ENCODE measurements around the gene PTCD3. TPM values are rescaled to one million over a fixed set of nuclear protein-coding genes. Genes with fewer than 3 reads are reported as not detected.

Gene PTCD3
- total RNA-seq, result 37.1 and 43.7 TPM in 2 replicates

DNA sequence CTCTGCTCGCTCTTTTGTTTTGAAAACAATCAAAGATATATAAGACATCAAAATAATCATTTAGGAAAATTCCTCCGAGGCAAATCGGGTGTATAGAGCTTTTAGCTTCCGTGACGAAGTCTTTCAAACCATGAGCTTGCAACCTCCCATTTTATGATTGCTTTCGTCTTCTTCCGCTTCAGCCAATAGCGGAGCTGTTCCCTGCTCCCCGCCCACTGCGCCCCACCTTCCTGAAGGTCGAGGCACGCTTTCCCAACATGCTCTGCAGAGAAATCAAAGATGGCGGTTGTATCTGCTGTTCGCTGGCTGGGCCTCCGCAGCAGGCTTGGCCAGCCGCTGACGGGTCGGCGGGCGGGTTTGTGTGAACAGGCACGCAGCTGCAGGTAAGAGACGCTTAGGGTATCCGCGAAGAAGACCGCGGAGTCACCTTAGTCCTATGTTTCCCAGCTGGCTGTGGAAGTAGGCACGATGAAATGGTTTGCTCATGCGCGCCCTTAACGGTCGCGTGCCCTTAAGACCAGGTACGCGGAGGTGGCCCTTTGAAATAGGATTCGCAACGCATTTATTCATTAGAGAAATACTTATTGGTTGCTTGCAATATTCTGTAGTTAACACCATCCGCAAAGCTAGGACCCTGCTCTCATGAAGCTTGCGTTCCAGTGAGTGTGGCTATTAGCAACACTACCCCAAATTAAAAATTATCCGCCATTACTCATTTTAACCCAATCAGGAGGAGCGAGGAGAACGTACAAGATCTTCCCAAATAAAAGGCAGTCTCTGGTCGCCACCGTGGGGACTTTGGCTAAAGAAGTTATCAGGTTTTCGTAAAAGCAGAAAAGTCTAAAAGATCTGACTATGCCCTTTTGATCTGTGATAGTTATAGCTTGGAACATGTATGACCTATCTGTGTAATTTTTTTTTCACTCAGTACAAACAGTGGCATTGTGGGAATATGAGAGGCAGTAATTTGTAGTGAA is at the start of gene PTCD3:
Gene PTCD3 (plus strand): TSS at position 267 of the 977 bp plus-strand sequence. CDS start 13 bp downstream, at position 280.
- peak; percentile 93 to 97 for DNase-seq (ENCODE audit: low read depth in 2 of 2)

DNA sequence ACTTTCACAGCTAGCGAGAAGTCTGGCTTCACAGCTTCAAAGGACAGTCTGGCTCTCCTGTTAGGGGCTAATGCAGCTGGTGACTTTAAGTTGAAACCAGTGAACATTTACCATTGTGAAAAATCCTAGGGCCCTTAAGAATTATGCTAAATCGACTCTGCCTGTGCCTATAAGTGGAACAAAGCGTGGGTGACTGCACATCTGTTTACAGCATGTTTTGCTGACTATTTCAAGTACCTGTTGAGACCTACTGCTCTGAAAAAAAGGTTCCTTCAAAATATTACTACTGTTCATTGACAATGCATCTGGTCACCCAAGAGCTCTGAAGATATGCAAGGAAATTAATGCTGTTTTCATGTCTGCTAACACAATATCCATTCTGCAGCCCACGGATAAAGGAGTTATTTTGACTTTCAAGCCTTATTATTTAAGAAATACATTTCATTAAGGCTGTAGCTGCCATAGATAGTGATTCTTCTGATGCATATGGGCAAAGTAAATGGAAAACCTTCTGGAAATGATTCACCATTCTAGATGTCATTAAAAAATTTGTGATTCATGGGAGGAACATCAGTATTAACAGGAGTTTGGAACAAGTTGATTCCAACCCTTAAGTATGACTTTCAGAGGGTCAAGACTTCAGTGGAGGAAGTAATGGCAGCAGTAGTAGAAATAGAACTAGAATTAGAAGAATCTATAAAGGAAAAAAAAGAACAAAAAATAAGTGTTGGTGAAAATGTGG is 49.3 kb upstream of the PTCD3 start:
- DNase-seq (ENCODE audit: low read depth in 2 of 2), result no peak

GRCh38 chr2:86062043-86062442 is 44.0 kb upstream of the PTCD3 start:
- DNase-seq (ENCODE audit: low read depth in 2 of 2), result peak in 1 of 2 donors; percentile 52

- DNase-seq (ENCODE audit: low read depth in 2 of 2), result no peak
Observed at GRCh38 chr2:86064006-86064405, 42.0 kb upstream of the PTCD3 start.

DNA sequence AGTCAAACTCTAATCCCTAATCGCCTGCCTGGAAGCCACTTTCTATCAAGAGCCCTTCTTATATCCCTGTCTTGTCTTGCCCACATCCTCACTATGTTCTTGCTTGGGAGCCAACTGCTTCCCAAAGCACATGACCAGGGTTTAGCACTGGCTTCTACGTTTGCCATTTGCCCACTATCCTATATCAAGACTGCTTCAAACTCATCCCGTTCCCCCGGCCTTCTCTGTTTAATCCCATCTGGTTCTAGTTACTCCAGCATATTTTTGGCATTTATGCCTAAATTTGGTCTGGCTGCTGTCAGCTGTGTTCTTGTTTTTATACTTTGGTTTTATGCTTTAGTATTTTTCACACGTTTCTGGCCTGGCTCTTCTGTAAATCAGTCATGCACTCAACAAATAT is 40.5 kb upstream of the PTCD3 start:
- no peak for DNase-seq (ENCODE audit: low read depth in 2 of 2)

DNA sequence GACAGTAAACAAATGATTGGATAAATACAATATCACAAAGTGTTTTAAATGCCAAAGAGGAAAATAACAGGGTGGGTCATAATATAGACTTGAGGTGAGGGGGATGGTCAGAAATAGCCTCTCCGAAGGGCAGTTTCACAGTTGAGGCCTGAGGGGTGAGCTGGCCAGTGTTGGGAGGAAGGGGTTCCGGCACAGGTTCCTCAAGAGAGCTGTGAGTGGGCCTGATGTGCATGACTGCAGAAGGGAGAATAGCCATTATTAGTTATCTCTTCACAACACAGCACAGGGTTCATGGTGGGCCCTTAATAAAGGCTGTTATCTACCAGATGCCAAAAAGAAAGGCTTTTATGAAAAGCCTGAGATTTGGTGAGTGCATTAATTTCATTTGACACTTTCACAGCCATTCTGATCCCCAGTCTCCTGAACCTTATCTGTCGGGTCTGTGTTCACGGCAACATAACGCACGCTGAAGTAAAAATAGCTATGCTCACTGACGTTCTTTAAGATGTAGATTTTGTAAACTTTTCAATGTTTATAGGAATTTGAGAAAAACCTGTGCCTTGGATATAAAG is 39.9 kb upstream of the PTCD3 start:
- no peak for DNase-seq (ENCODE audit: low read depth in 2 of 2)

GRCh38 chr2:86066915-86067314 is 39.1 kb upstream of the PTCD3 start:
- DNase-seq (ENCODE audit: low read depth in 2 of 2), result no peak

GRCh38 chr2:86068136-86068588 is 37.9 kb upstream of the PTCD3 start:
- DNase-seq (ENCODE audit: low read depth in 2 of 2), result no peak

DNA sequence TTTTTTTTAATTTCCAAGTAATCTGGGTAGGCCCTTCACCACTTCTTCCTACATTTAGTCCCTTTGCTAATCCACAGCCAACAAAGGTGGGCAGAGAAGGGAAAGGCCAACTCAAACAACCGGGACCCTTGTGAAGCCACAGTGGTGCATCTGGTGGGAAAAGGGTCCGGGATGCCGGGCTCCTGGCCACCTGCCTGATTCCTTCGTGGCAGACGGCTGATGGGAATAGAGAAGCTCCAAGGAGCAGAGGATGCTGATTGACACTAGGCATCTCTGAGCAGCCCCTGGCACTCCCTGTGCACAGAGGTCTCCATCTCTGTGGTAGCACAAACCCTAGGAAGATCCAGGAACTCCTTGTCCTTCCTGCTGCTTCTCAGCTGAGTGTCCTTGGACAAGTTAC is 37.4 kb upstream of the PTCD3 start:
- DNase-seq (ENCODE audit: low read depth in 2 of 2), result no peak

DNA sequence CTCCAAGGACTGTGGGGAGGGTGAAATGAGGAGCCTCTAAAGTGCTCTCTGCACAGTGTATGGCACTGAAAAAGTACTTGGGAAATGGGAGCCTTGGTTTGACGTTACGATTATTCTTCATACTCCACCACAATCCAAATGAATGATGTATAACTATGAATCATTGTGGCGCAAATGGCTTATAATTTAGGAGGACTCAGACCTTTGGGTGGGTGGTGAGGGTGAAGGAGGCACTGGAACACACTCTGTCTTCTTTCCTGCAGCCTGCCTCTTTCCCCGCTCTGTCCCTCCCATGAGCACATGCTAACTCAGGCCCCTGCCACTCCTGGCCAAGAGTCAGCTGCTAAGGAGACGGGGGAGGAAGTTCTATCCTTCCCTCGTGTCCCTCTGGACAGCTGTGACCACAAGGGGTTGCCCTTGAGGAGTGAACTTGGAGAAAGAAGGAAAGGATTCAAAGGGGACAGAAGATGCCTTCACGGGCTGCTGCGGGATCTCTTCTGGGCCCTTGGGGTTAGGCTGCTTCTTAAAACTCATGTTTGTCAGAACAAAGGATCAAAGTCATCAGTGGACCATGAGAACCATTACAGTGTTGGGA is 36.8 kb upstream of the PTCD3 start:
- DNase-seq (ENCODE audit: low read depth in 2 of 2), result no peak

DNA sequence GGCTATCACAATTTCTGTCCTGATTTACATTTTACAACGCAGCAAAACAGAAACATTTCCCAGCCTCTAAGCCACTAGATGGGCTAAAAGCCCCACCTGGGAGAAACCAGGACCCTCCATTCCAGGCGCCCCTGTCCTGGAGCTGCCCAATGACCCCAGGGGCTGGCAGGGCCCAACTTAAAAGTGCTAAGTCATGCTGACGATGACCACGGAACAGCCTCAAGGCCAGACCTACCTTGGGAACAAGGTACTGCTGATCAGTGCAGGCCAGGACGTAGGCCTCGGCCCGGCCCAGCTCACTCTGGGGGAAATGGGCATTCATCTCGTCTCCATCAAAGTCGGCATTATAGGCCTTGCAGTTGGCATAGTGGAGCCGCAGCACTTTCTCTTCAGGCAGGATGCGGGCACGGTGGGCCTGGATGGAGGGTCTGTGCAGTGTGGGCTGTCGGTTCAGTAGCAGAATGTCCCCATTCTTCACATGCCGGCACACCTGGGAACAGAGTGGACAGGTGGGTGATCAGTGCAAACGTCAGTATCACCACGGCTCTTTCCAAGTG is 36.2 kb upstream of the PTCD3 start:
- DNase-seq (ENCODE audit: low read depth in 2 of 2), result no peak

- DNase-seq (ENCODE audit: low read depth in 2 of 2), result no peak
Observed at GRCh38 chr2:86070868-86071267, 35.2 kb upstream of the PTCD3 start.

DNA sequence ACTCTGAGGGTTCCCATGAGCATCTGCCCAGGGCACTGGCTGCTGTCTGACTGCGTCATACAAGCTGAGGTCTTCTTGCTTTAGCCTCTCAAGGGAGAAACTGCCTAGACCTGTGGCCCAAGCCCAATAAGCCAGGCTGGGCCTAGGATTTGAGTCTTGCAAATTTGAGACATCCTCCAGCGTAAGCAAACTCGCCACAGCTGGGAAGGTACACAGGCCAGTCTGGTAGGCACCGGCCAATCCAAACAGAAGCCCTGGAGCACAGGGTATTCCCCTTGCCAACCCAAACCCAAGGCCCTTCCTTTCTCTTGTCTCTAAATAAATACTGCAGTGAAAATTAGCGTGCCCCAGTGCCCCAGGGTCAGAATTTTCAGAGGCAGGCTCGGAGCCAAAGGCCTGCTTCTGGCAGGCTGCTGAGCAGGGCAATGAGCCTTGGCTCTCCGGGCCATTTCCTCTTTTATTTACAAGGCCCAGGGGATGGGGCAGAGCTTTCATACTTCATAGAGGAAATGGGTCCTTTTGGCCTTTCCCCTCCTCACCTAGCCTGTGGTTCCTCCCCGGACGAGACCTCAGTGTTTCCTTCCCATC is 33.7 kb upstream of the PTCD3 start:
- DNase-seq (ENCODE audit: low read depth in 2 of 2), result peak; percentile 25 to 73

GRCh38 chr2:86073225-86073624 is 32.8 kb upstream of the PTCD3 start:
- no peak for DNase-seq (ENCODE audit: low read depth in 2 of 2)

DNA sequence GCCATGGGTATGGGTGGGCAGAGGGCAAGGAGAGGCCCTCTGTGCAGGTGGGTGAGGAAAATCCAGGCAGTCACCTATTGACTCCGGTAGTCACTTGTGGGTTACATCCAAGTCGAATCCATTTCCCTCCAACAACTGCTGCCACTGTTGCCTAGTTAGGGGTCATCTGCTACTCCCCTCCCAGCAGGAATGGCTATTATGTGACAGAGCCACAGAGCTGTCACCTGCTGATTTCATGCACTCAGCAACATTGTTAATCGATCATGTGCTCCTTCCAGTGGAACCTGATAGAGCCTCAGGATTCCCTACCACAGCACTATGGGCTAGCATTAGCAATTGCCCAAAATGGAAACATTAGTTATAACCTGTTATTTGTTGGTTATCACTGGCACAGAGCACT is 31.8 kb upstream of the PTCD3 start:
- no peak for DNase-seq (ENCODE audit: low read depth in 2 of 2)

- DNase-seq (ENCODE audit: low read depth in 2 of 2), result no peak
Observed at GRCh38 chr2:86074811-86075210, 31.2 kb upstream of the PTCD3 start.

- no peak for DNase-seq (ENCODE audit: low read depth in 2 of 2)
Observed at GRCh38 chr2:86075886-86076285, 30.1 kb upstream of the PTCD3 start.

- peak; percentile 41 to 76 for DNase-seq (ENCODE audit: low read depth in 2 of 2)
Observed at GRCh38 chr2:86078774-86079545, 27.1 kb upstream of the PTCD3 start.

DNA sequence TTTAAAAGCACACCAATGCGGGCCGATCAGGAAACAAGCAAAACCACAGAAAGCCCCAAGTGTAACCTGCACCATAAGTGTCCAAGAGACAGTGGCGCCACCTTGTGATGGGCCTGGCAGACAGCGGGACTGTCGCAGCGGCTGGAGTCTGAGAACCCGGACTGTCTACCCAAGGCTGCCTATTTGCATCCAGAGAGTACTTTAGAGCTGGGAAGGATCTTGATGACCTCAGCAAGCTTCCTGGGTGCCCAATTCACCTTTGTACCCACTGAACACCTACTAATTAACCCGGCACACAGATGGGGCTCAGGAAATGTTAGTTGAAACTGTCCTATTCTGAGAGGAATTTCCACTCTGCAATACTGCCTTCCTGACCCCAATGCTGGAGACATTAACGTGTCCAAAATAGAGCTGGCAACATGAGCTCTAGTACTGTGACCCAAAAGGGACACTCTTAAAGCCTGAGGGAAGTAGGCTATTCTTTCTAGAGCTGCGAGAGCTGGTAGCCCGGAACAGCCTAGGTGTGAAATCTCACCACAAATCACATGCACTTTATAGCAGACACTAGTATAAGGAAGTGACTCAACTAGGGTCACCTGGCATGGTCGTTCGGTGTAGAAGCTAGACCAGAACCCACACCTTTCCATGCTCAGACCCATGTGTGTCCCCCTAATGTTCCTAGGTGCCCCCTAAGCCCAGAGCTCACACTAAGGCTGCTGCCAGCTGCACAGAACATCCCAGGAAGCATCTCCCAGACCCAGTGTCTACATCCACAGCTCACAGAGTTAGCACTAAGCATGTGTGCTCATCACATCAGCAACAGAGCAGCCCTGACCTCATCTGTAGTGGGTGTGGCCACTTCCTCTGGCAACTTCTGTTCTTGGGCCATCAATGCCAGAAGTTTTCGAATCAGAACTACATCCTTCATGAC is 25.8 kb upstream of the PTCD3 start:
- DNase-seq (ENCODE audit: low read depth in 2 of 2), result peak; percentile 40 to 74
